GM11168 (cell line): ENCODE results near the gene SIK3.

Source experiments
- in situ Hi-C: fragments of 300-500 bp; cut with MboI; formaldehyde crosslinking; loops from one replicate; pipeline ENCODE4 v1.12.0; 2022; ENCODE audit warnings: low sequenced_read_pairs; ENCODE audit not compliant: unreplicated experiment

Gene SIK3

GRCh38 chr11:117083011-117083935, 15.0 kb downstream of the SIK3 start:
- in situ Hi-C loops: no loop called here

- in situ Hi-C loops: no loop called here
Measured at GRCh38 chr11:117081908-117082307, 16.3 kb downstream of the SIK3 start.

GRCh38 chr11:117080370-117080769, 17.9 kb downstream of the SIK3 start:
- in situ Hi-C loops: no loop called here

GRCh38 chr11:117076941-117077691, 21.1 kb downstream of the SIK3 start:
- in situ Hi-C loops: no loop called here

- in situ Hi-C loops: no loop called here
Measured at GRCh38 chr11:117075186-117075585, 23.0 kb downstream of the SIK3 start.

- in situ Hi-C loops: no loop called here
Measured at GRCh38 chr11:117074119-117074518, 24.1 kb downstream of the SIK3 start.

GRCh38 chr11:117073539-117073938, 24.7 kb downstream of the SIK3 start:
- in situ Hi-C loops: no loop called here

- in situ Hi-C loops: no loop called here
Measured at GRCh38 chr11:117072517-117073461, 25.4 kb downstream of the SIK3 start.

GRCh38 chr11:117071344-117071787, 26.9 kb downstream of the SIK3 start:
- in situ Hi-C loops: no loop called here

GRCh38 chr11:117070016-117070415, 28.2 kb downstream of the SIK3 start:
- in situ Hi-C loops: no loop called here

- in situ Hi-C loops: no loop called here
Measured at GRCh38 chr11:117068303-117068860, 29.8 kb downstream of the SIK3 start.

- in situ Hi-C loops: no loop called here
Measured at GRCh38 chr11:117066959-117067358, 31.3 kb downstream of the SIK3 start.

- in situ Hi-C loops: no loop called here
Measured at GRCh38 chr11:117064275-117064674, 34.0 kb downstream of the SIK3 start.

GRCh38 chr11:117062498-117062897, 35.7 kb downstream of the SIK3 start:
- in situ Hi-C loops: no loop called here

GRCh38 chr11:117061256-117061655, 37.0 kb downstream of the SIK3 start:
- in situ Hi-C loops: no loop called here

GRCh38 chr11:117059611-117060148, 38.5 kb downstream of the SIK3 start:
- in situ Hi-C loops: no loop called here

- in situ Hi-C loops: no loop called here
Measured at GRCh38 chr11:117058761-117059261, 39.4 kb downstream of the SIK3 start.

GRCh38 chr11:117057727-117058126, 40.5 kb downstream of the SIK3 start:
- in situ Hi-C loops: no loop called here

GRCh38 chr11:117057317-117057716, 40.9 kb downstream of the SIK3 start:
- in situ Hi-C loops: no loop called here
